ENCODE measurements around the gene MIPEP. TPM values are rescaled to one million over a fixed set of nuclear protein-coding genes. Genes with fewer than 3 reads are reported as not detected.

The MIPEP gene
- total RNA-seq, 2 experiments from 2014 or later, result 3.9 to 4.8 TPM

DNA sequence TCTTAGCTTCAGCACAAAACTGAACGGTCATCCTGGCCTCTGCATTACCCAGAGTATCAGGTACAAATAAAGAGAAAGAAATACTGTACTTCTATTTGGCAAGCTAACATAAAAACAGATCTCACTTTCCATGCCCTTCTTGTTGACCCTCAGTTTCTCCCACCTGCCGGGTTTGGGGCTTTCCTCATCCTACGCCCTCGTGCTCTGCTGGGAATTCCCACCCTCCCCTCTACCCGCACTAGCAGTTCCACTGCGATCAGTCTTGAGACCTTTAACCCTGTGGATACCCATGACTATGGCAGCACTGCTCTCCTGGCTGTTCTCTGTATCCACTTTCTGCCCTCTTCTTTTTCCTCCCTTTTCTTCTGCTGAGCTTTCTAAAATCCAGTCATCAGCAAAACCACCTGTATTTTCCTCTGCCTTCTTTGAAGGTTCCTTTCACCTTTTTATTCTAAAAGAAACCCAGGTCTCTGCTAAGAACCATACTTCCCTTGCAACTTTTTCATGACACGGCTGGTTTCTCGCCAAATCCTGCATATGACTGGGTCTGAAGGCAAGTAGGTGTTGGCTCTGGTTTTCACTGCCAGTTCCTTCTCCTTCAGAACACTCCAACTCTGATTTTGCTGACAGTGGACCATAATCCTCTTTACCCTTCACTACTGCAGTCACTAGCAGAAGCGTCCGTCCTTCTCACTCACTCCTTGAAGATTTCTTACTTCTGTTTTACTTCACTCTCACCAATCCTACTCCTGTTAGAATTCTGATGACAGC lies 99.4 kb downstream of the MIPEP start:
- no peaks in the 10 kb centered on the region for H3K4me1 ChIP-seq (ENCODE audit: insufficient read depth, low read length)
- peaks cover 11% of the 10 kb centered on the region for H3K36me3 Mint-ChIP-seq (ENCODE audit: low read depth)
- H3K36me3 ChIP-seq (ENCODE audit: insufficient read depth, low read length), result no peaks in the 10 kb centered on the region
- intact Hi-C loops (cut with DNase I, micrococcal nuclease), result no loop called here
- H3K9me3 ChIP-seq (ENCODE audit: control insufficient read depth in 1 of 2, insufficient read depth in 1 of 2, low read length in 2 of 2), result no peaks in the 10 kb centered on the region
- DNase-seq (no peak), ATAC-seq (ENCODE audit: poor library complexity) (no peak)
- H3K4me1 Mint-ChIP-seq (ENCODE audit: low read depth), result peaks cover 9% of the 10 kb centered on the region
- H3K4me3 ChIP-seq (ENCODE audit: low read length), result no peak overlapping the region
- H3K27me3 Mint-ChIP-seq, result no peaks in the 10 kb centered on the region
- CTCF ChIA-PET, result no interaction called here
- H3K27ac ChIP-seq (ENCODE audit: low read depth in 1 of 2, low read length in 2 of 2), result no peak overlapping the region
- H3K27me3 ChIP-seq (ENCODE audit: control insufficient read depth in 1 of 2, insufficient read depth in 2 of 2, low read length in 2 of 2), result no peaks in the 10 kb centered on the region
- POLR2A ChIA-PET, result no interaction called here
- no peaks in the 10 kb centered on the region for H3K9me3 Mint-ChIP-seq
- TF ChIP-seq, protein P1, sequence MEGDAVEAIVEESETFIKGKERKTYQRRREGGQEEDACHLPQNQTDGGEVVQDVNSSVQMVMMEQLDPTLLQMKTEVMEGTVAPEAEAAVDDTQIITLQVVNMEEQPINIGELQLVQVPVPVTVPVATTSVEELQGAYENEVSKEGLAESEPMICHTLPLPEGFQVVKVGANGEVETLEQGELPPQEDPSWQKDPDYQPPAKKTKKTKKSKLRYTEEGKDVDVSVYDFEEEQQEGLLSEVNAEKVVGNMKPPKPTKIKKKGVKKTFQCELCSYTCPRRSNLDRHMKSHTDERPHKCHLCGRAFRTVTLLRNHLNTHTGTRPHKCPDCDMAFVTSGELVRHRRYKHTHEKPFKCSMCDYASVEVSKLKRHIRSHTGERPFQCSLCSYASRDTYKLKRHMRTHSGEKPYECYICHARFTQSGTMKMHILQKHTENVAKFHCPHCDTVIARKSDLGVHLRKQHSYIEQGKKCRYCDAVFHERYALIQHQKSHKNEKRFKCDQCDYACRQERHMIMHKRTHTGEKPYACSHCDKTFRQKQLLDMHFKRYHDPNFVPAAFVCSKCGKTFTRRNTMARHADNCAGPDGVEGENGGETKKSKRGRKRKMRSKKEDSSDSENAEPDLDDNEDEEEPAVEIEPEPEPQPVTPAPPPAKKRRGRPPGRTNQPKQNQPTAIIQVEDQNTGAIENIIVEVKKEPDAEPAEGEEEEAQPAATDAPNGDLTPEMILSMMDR (IDR thresholded peaks at IDR 0.05), result no peak
- H3K27ac Mint-ChIP-seq, result no peak overlapping the region
- no peak overlapping the region for H3K4me3 Mint-ChIP-seq

DNA sequence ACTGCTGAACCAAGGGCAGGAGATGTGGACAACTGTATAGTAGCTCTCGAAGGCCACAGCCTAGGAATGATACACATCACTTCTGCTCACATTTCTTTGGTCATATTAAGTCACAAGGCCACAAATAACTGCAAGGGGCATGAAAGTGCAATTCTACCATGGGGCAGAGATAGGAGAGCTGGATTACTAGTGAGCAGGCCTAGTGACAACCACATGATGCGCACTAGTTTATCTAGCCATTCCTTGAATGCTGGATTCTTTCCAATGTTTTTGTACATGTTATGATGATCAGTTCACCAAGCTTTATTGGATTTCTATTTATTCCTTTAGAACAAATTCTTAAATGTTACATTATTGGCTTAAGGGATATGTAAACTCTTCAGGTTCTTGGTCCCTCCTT lies 100.7 kb downstream of the MIPEP start:
- H3K27me3 Mint-ChIP-seq, result no peaks in the 10 kb centered on the region
- ATAC-seq (ENCODE audit: poor library complexity), result no peak
- no peak overlapping the region for H3K4me3 ChIP-seq (ENCODE audit: low read length)
- intact Hi-C loops (cut with DNase I, micrococcal nuclease), result no loop called here
- H3K36me3 Mint-ChIP-seq (ENCODE audit: low read depth), result peaks cover 6% of the 10 kb centered on the region
- POLR2A ChIA-PET, result no interaction called here
- CTCF ChIA-PET, result no interaction called here
- no peaks in the 10 kb centered on the region for H3K36me3 ChIP-seq (ENCODE audit: insufficient read depth, low read length)
- H3K4me3 Mint-ChIP-seq, result no peak overlapping the region
- H3K4me1 Mint-ChIP-seq (ENCODE audit: low read depth), result no peaks in the 10 kb centered on the region
- no peak for DNase-seq
- no peaks in the 10 kb centered on the region for H3K27me3 ChIP-seq (ENCODE audit: control insufficient read depth in 1 of 2, insufficient read depth in 2 of 2, low read length in 2 of 2)
- no peaks in the 10 kb centered on the region for H3K9me3 ChIP-seq (ENCODE audit: control insufficient read depth in 1 of 2, insufficient read depth in 1 of 2, low read length in 2 of 2)
- no peaks in the 10 kb centered on the region for H3K9me3 Mint-ChIP-seq
- no peak overlapping the region for H3K27ac ChIP-seq (ENCODE audit: low read depth in 1 of 2, low read length in 2 of 2)
- no peaks in the 10 kb centered on the region for H3K4me1 ChIP-seq (ENCODE audit: insufficient read depth, low read length)
- TF ChIP-seq, protein P1 (IDR thresholded peaks at IDR 0.05), result no peak
- no peak overlapping the region for H3K27ac Mint-ChIP-seq

DNA sequence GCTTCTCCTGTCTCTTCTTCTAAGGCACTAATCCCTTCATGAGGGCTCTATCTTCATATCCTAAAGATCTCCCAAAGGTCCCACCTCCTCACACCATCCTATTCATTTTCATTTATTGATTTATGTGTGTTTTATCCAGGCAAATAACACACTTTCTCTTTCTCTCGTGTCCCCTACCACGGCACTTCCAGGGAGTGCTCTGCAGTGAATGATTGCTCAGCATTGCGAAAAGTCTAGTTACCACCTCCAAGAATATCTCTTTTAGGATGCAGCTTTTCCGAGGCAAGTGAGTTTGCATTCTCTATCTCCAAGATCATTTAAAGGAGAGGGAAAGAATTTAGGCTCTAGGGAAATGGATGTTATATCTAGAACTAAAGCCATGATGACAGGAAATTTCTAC lies 101.7 kb downstream of the MIPEP start:
- no peaks in the 10 kb centered on the region for H3K27me3 Mint-ChIP-seq
- H3K36me3 Mint-ChIP-seq (ENCODE audit: low read depth), result peaks cover 6% of the 10 kb centered on the region
- DNase-seq (no peak), ATAC-seq (ENCODE audit: poor library complexity) (no peak)
- Histone ChIP-seq H3K36me3 (ENCODE audit: insufficient read depth, low read length) (no peaks in the 10 kb centered on the region), H3K27me3 (ENCODE audit: control insufficient read depth in 1 of 2, insufficient read depth in 2 of 2, low read length in 2 of 2) (no peaks in the 10 kb centered on the region), H3K4me3 (ENCODE audit: low read length) (no peak overlapping the region), H3K4me1 (ENCODE audit: insufficient read depth, low read length) (no peaks in the 10 kb centered on the region), H3K27ac (ENCODE audit: low read depth in 1 of 2, low read length in 2 of 2) (no peak overlapping the region), H3K9me3 (ENCODE audit: control insufficient read depth in 1 of 2, insufficient read depth in 1 of 2, low read length in 2 of 2) (no peaks in the 10 kb centered on the region)
- CTCF ChIA-PET, result no interaction called here
- H3K9me3 Mint-ChIP-seq, result no peaks in the 10 kb centered on the region
- TF ChIP-seq, protein P1 (IDR thresholded peaks at IDR 0.05), result no peak
- no peaks in the 10 kb centered on the region for H3K4me1 Mint-ChIP-seq (ENCODE audit: low read depth)
- no peak overlapping the region for H3K4me3 Mint-ChIP-seq
- POLR2A ChIA-PET, result no interaction called here
- H3K27ac Mint-ChIP-seq, result no peak overlapping the region
- intact Hi-C loops (cut with DNase I, micrococcal nuclease), result no loop called here
